NCI-H526 (cell line): Measurements from ENCODE around the gene ESRP2.

ENCODE experiments used
- DNase-seq, 2 experiments: peaks; one replicate each; lab custom pipeline; 2025; lab: John Stamatoyannopoulos, UW

ESRP2 gene

GRCh38 chr16:68237243-68238028 lies 1.5 kb upstream of the ESRP2 start:
- peak; percentile 93 to 97 for DNase-seq

GRCh38 chr16:68236826-68237242 lies 907 bp upstream of the ESRP2 start:
- DNase-seq, result peak in 1 of 2 experiments; percentile 44

- peak; percentile 61 to 89 for DNase-seq
These were observed 354 bp upstream of the ESRP2 start for GRCh38 chr16:68236137-68236825.

GRCh38 chr16:68235108-68235886 lies 630 bp downstream of the ESRP2 start:
- DNase-seq, result peak; percentile 20 to 68

GRCh38 chr16:68234188-68235107 lies 1.5 kb downstream of the ESRP2 start:
- DNase-seq, result peak in 1 of 2 experiments; percentile 69

- no peak for DNase-seq
These were observed 2.1 kb downstream of the ESRP2 start for GRCh38 chr16:68233835-68234187.

- no peak for DNase-seq
These were observed 2.7 kb downstream of the ESRP2 start for GRCh38 chr16:68233085-68233834.

- no peak for DNase-seq
These were observed 3.6 kb downstream of the ESRP2 start for GRCh38 chr16:68232335-68232734.

GRCh38 chr16:68231384-68232136 lies 4.4 kb downstream of the ESRP2 start:
- DNase-seq, result no peak

- no peak for DNase-seq
These were observed 5.0 kb downstream of the ESRP2 start for GRCh38 chr16:68230956-68231355.

- DNase-seq, result no peak
These were observed 5.8 kb downstream of the ESRP2 start for GRCh38 chr16:68230176-68230571.

GRCh38 chr16:68229431-68230175 lies 6.3 kb downstream of the ESRP2 start:
- peak in 1 of 2 experiments; percentile 57 for DNase-seq

- DNase-seq, result peak; percentile 5 to 29
These were observed 7.3 kb downstream of the ESRP2 start for GRCh38 chr16:68228652-68229051.

GRCh38 chr16:68227850-68228553 lies 7.9 kb downstream of the ESRP2 start:
- no peak for DNase-seq

GRCh38 chr16:68227183-68227793 lies 8.6 kb downstream of the ESRP2 start:
- no peak for DNase-seq

- no peak for DNase-seq
These were observed 9.8 kb downstream of the ESRP2 start for GRCh38 chr16:68226116-68226515.

GRCh38 chr16:68223072-68223471 lies 12.9 kb downstream of the ESRP2 start:
- no peak for DNase-seq

- no peak for DNase-seq
These were observed 16.1 kb downstream of the ESRP2 start for GRCh38 chr16:68219725-68220351.
